HG03432 (cell line): ENCODE results near the gene DTX1.

ENCODE experiments used
- ATAC-seq: cut with Tn5 transposase; IDR thresholded peaks from one replicate; pipeline ENCODE4 v1.9.1; 2021; ENCODE audit warnings: mild to moderate bottlenecking, moderate library complexity; ENCODE audit not compliant: unreplicated experiment

Gene DTX1

GRCh38 chr12:113054948-113055486 lies 1.5 kb upstream of the DTX1 start:
- no peak for ATAC-seq

GRCh38 chr12:113055594-113056380 lies 743 bp upstream of the DTX1 start:
- no peak for ATAC-seq

DNA sequence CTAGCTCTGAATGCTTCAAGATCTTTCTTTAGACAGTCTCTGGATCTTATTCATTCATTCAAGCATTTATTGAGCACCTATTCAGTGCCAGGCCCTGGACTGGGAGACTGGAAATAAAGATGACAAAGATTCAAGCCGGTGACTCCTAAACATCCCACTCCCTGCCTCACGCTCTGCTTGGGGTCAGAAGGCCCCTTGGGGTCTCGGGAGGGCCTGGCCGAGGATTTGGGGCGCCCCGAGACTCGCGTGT lies 224 bp upstream of the DTX1 start:
- ATAC-seq, result no peak

- no peak for ATAC-seq
These were observed 1.3 kb downstream of the DTX1 start for GRCh38 chr12:113057565-113058485.

- no peak for ATAC-seq
These were observed 2.0 kb downstream of the DTX1 start for GRCh38 chr12:113058553-113058952.

- no peak for ATAC-seq
These were observed 2.6 kb downstream of the DTX1 start for GRCh38 chr12:113059071-113059595.

DNA sequence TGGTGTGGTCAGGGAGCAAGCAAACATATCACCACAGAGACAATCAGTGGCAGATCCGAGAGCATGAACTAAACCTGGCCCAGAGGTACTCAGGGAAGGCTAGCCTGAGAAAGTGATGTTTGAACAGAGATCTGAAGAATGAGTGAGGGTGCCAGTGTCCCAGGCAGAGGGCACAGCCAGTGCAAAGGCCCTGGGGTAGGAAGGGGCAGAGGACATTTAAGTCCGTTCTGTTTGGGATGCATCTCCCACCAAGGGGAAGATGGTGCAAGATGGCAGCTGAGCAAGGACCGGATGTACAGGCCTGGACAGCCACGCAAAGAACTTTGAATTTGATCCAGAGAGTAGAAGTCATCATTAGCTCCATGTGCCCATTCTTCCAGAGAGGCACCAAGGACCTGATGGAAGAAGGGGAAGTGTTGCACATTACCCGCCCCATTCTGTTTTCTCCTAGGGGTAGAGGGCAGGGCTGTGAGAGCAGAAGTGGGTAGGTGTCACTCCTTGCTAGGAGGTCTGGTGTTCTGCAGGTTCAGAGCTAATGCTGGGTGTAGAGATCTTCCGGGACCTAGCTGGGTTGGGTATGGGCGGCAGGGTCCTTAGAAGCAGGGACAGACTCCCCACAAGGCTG lies 3.9 kb downstream of the DTX1 start:
- no peak for ATAC-seq

DNA sequence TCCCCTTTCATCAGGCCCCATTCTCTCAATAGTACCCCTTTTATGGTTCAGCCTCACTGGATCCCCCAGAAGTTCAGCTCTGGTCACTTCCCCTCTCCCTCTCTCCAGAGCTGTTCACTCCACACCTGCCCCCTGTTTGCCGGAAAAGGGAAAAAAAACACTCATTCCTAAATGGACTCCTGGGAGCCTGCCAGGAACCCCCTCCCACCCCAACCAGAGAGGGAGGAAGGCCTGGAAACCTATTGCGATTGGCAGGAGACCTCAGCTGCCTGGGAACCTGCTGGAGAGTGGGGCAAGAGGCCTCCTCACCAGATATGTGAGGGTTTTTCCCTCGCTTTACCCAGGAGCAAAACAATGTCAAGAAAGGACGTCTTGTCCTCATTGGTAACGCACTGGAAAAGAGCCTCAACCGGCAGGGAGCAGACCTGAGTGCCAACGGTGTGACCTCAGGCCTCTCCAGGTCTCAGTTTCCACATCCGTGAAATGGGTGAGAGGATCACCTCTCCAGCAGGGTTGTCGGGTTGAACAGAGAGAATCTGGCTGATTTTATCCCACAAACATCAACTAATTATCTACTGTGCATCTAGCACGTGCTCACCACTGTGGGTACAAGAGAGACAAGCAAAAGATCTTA lies 4.6 kb downstream of the DTX1 start:
- no peak for ATAC-seq

- peak; percentile 46 for ATAC-seq
These were observed 6.2 kb downstream of the DTX1 start for GRCh38 chr12:113062502-113063395.

DNA sequence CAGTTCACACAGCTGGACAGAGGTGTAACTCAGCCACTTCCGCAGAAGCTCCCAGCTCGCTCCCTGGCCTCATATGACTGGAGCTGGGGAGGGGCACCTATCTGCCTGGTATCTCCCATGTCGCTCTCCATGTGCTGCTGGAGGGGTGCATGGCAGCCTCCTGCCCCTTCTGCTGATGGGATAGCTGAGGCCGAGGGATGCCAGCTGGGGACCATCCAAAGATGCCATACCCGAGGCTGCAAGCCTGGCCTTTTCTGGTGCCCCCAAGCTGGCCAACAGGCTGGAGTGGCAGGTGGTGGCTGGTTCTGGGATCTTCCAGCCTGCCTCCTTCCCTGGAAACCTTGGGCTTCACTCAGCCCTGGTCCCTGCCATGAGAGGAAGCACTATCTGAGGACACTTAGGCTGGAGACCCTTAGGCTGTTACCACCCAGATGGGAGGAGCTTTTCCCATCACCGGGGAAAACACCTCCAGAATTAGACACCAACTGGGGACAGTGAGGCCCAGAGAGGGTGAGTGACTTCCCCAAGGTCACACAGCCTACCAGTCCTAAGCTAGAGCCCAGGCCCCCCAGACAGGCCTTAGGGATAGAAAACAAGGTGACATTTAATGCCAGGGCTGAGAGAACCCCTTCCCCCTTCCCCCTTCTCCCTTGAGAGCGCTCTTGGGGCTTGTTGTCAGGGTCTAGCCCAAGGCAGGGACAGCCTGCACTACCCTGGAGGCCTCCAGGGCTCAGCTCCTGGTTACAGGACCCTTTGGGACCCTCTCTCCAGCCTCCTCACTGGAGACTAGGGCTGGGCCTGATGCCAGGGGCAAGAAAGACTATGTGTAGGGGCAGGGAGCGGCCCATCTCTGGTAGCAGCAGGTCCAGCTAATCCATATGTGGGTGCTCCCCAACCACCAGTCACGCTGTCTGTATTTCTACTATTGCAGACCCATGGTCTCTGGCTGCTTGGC lies 7.1 kb downstream of the DTX1 start:
- no peak for ATAC-seq

- ATAC-seq, result no peak
These were observed 8.0 kb downstream of the DTX1 start for GRCh38 chr12:113064395-113065125.

GRCh38 chr12:113065126-113066007 lies 8.8 kb downstream of the DTX1 start:
- no peak for ATAC-seq

DNA sequence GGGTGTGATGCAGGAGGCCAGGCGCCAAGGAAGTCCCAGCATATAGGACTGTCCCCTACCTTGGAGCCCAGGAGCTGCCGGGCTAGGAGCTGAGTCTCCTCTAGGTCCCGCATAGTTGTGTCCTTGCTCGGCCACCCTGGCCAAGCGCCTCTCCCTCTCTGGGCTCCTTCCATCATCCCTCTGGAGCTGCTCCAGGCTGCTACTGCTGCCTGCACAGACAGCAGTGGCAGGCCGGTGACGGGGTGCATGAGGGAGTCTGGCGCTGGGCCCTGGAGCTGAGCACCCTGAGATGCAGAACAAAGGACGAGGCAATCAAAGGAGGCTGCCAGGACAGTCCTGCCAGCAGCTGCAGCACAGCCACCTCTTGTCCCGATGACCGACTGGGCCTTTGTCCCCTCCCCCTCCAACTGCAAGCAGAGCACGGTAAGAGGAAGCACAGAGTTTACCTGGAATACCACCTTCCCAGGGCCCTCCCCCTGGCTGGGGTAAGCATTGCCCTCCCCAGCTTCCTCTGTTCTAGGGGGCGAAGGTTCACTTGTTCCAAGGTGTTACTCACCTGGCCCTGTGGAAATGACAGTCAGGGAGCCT lies 10.4 kb downstream of the DTX1 start:
- no peak for ATAC-seq

- no peak for ATAC-seq
These were observed 11.7 kb downstream of the DTX1 start for GRCh38 chr12:113067987-113068935.

DNA sequence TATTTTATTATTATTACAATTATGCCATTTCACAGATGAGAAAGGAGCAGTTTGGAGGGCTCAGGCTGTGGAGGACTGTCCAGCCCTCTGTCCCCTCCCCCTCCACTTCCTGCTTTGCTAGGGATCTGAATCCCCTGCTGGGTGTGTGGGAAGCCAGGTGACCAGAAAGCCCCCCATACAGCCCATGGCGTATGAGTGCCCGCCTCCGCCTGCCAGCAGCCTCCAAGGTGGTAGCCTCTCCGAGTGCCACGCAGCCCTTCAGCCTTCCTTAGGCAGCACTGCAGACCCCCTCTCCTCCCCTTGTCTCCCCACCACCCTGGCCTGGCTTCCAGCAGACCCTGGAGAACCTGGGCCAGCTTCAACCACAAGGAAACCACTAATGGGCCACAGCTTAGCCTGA lies 12.6 kb downstream of the DTX1 start:
- ATAC-seq, result no peak

DNA sequence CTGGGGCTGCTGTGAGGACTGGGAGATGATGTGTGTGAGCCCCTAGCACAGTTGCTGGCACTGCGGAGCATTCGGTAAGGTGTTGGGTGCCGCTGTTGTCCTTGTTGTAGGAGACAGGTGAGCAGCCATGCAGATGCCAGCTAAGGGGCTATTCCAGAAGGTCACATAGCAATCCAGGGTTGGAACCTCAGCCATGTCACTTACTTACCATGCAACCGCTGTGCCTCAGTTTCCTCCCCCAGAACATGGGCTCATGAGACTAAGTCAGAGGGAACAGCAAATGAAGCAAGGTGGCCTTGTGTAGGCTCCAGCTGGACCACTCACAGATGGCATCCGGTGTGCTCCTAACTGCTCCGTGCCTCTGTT lies 13.2 kb downstream of the DTX1 start:
- ATAC-seq, result no peak
